ENCODE results near the gene TCF3. TPM values are rescaled to one million over a fixed set of nuclear protein-coding genes. Genes with fewer than 3 reads are reported as not detected.

The TCF3 gene
- total and polyA plus RNA-seq, 2 donors (not counting 3 experiments of a cell fraction or from before 2014, with no cell fraction given), result 147 to 193 TPM

- H3K27me3 ChIP-seq (ENCODE audit: control insufficient read depth in 2 of 2, insufficient read depth in 2 of 2, low read length in 2 of 2), result no peaks in the 10 kb centered on the region
- H3K27ac ChIP-seq (ENCODE audit: insufficient read depth, low read depth, low read length), result no peak overlapping the region
- FAIRE-seq, result no peak
- no peaks in the 10 kb centered on the region for H4K20me1 ChIP-seq (replicated peaks; ENCODE audit: control insufficient read depth, extremely low read depth, insufficient read depth, low read length)
- no peaks in the 10 kb centered on the region for H3K9me1 ChIP-seq (replicated peaks; ENCODE audit: control insufficient read depth, extremely low read depth, insufficient read depth, low read length)
- H3K9ac ChIP-seq (replicated peaks; ENCODE audit: extremely low read depth, insufficient read depth, low read length), result no peak overlapping the region
- no peaks in the 10 kb centered on the region for H3K9me3 ChIP-seq (replicated peaks; ENCODE audit: control insufficient read depth, insufficient read depth, low read length)
- peaks cover 41% of the 10 kb centered on the region for H3K79me2 ChIP-seq (ENCODE audit: control insufficient read depth, insufficient read depth, low read length)
- no peak for TF ChIP-seq GATA2 (IDR thresholded peaks at IDR 0.05; ENCODE audit: insufficient read depth, insufficient read length, low read depth, low read length)
- no peak overlapping the region for H3K4me2 ChIP-seq (ENCODE audit: insufficient read depth, low read length)
- H3K4me3 ChIP-seq (replicated peaks in 1 of 3; ENCODE audit: insufficient read depth in 1 of 3, low read depth in 1 of 3, low read length in 3 of 3), result no peak overlapping the region
- H3K4me1 ChIP-seq (ENCODE audit: control insufficient read depth, extremely low read depth, insufficient read depth, low read length), result no peaks in the 10 kb centered on the region
- BruUV-seq (replicated peaks), result no TSS peak
- POLR2A ChIA-PET, result interaction anchor here (0.7 kb wide), 1 partner anchor 18 kb away, joined by 6 read pairs; no protein-coding TSS in a partner anchor
- H3K36me3 ChIP-seq (ENCODE audit: control insufficient read depth in 2 of 2, extremely low read depth in 1 of 2, insufficient read depth in 2 of 2, low read length in 2 of 2), result peaks cover 10 to 25% of the 10 kb centered on the region in 2 experiments
- dilution Hi-C loops (cut with MboI; ENCODE audit: extremely low pct_ligation_motif_present, low sequenced_read_pairs), result no loop called here
- CTCF ChIA-PET, result no interaction called here
- DNase-seq (ENCODE audit: low read depth, low spot score), result no peak
- H2AFZ ChIP-seq (ENCODE audit: low read depth, low read length), result no peak overlapping the region
- intact Hi-C loops (cut with micrococcal nuclease), result loop anchor here (10.0 kb wide), 1 partner anchor 194 kb away; the partner anchor contains the start of genes DAZAP1 and GAMT
These were observed 53.5 kb downstream of the TCF3 start for GRCh38 chr19:1598777-1599459.

DNA sequence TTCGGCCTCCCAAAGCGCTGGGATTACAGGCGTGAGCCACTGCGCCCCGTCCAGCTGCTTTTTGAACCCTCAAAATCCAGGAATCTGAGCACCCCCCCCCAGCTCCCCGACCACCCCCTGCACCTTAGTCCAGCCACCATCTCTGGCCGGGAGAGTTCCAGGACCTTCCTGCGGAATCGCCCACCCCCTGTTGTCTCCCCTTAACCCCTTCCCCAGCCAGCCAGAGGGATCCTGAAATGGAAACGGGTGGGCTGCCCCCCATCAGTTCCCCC lies 59.0 kb downstream of the TCF3 start:
- H3K4me1 ChIP-seq (ENCODE audit: control insufficient read depth, extremely low read depth, insufficient read depth, low read length), result peaks cover 15% of the 10 kb centered on the region
- peaks cover 35% of the 10 kb centered on the region for H3K79me2 ChIP-seq (ENCODE audit: control insufficient read depth, insufficient read depth, low read length)
- H3K36me3 ChIP-seq (ENCODE audit: control insufficient read depth in 2 of 2, extremely low read depth in 1 of 2, insufficient read depth in 2 of 2, low read length in 2 of 2), result peaks cover 10 to 15% of the 10 kb centered on the region in 2 experiments
- intact Hi-C loops (cut with micrococcal nuclease) (loop anchor here (2.0 to 10.0 kb wide), 2 partner anchors 27 to 189 kb away; partner anchors contain the start of genes DAZAP1 and GAMT), dilution Hi-C loops (cut with MboI; ENCODE audit: extremely low pct_ligation_motif_present, low sequenced_read_pairs) (no loop called here)
- ChIA-PET POLR2A (interaction anchor here (0.8 kb wide), 1 partner anchor 27 kb away, joined by 6 read pairs; no protein-coding TSS in a partner anchor), CTCF (interaction anchor here (1.3 to 1.6 kb wide), 2 partner anchors 11 to 47 kb away, joined by 4 to 7 read pairs; partner anchors contain the start of gene UQCR11)
- TF ChIP-seq FOS (IDR thresholded peaks at IDR 0.05; ENCODE audit: borderline replicate concordance, insufficient read depth, low read length) (no peak), POLR2A (IDR thresholded peaks at IDR 0.05; ENCODE audit: low read depth, low read length) (no peak)
- TF ChIP-seq, protein P1, sequence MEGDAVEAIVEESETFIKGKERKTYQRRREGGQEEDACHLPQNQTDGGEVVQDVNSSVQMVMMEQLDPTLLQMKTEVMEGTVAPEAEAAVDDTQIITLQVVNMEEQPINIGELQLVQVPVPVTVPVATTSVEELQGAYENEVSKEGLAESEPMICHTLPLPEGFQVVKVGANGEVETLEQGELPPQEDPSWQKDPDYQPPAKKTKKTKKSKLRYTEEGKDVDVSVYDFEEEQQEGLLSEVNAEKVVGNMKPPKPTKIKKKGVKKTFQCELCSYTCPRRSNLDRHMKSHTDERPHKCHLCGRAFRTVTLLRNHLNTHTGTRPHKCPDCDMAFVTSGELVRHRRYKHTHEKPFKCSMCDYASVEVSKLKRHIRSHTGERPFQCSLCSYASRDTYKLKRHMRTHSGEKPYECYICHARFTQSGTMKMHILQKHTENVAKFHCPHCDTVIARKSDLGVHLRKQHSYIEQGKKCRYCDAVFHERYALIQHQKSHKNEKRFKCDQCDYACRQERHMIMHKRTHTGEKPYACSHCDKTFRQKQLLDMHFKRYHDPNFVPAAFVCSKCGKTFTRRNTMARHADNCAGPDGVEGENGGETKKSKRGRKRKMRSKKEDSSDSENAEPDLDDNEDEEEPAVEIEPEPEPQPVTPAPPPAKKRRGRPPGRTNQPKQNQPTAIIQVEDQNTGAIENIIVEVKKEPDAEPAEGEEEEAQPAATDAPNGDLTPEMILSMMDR (IDR thresholded peaks at IDR 0.05; ENCODE audit: extremely low read depth in 1 of 2, insufficient read depth in 1 of 2, low read depth in 1 of 2, low read length in 2 of 2), result no peak
- no peaks in the 10 kb centered on the region for H3K27me3 ChIP-seq (ENCODE audit: control insufficient read depth in 2 of 2, insufficient read depth in 2 of 2, low read length in 2 of 2)
- H3K9me3 ChIP-seq (replicated peaks; ENCODE audit: control insufficient read depth, insufficient read depth, low read length), result no peaks in the 10 kb centered on the region
- H3K4me3 ChIP-seq (replicated peaks in 1 of 3; ENCODE audit: insufficient read depth in 1 of 3, low read depth in 1 of 3, low read length in 3 of 3), result no peak overlapping the region
- H4K20me1 ChIP-seq (replicated peaks; ENCODE audit: control insufficient read depth, extremely low read depth, insufficient read depth, low read length), result no peaks in the 10 kb centered on the region
- DNase-seq (ENCODE audit: low read depth, low spot score), result no peak
- no peak for FAIRE-seq
- H3K4me2 ChIP-seq (ENCODE audit: insufficient read depth, low read length), result peak overlapping the region; percentile 94
- peak overlapping the region; percentile 96 for H2AFZ ChIP-seq (ENCODE audit: low read depth, low read length)
- H3K9me1 ChIP-seq (replicated peaks; ENCODE audit: control insufficient read depth, extremely low read depth, insufficient read depth, low read length), result no peaks in the 10 kb centered on the region
- no peak overlapping the region for H3K27ac ChIP-seq (ENCODE audit: insufficient read depth, low read depth, low read length)
- no peak overlapping the region for H3K9ac ChIP-seq (replicated peaks; ENCODE audit: extremely low read depth, insufficient read depth, low read length)
- BruUV-seq (replicated peaks), result no TSS peak
